SIG-M5 (cell line): ENCODE data around the gene RHBDF2.

Experiments used
- DNase-seq: peaks from one replicate; lab custom pipeline; 2025; lab: John Stamatoyannopoulos, UW

RHBDF2 gene

DNA sequence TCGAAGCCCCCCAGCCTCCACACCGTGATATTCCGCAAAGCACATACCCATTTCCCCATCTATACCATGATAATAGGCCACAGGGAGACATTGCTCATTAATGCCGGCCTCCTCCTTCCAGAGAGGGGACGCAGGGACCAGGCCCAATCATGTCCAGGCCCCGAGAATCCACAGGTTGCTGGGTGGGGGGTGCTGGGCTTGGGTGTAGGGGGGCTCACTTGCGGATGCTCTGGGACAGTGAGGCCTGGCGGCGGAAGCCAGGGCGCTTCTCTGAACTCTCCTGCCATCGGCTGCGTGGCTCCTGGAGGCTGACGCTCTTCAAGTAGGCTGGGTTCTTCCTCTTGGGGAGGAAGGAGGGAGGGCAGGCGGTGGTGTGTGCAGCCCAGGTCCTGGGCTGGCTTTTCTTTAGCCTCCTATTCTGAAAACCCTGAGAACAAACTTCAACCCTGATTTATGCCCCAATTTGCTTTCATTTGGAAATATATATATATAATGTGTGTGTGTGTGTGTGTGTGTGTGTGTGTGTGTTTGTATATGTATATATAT lies 21.6 kb downstream of the RHBDF2 start:
- no peak for DNase-seq

DNA sequence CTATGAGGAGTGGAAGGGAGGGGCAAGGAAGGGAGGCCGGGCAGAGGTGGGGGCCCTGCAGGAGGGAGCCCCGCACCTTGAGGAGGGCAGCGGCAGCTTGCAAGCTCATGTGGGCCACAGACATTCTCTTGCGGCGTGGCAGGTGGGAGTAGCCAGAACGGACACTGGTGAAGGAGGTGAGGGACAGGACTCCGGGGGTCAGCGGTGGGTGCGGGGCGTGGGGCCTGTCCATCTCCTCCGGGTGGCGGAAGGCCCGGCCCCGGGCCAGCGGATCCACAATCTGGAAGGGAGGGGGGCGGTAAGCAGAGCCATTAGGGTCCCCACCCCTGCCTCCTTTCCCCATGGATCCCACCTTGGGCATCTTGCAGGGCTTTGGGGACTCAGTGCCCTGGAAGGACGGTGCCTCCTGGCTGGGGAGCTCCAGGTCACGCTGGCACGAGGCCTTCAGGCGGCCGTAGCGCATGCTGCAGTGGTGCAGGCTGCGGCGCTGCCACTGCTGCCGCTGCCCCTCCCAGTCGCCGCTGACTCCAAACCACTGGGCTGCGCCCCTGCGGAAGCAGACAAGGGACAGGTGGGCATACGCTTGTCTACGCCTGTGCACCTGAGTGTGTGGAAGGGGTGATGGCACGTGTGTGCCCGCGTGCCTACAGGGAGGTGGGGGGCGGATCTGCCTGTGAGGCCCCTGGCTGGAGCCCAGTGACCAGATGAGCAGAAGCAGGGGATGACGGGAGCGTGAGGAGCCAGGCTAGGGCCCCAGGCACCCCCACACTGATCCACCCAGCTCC lies 22.3 kb downstream of the RHBDF2 start:
- DNase-seq = no peak

DNA sequence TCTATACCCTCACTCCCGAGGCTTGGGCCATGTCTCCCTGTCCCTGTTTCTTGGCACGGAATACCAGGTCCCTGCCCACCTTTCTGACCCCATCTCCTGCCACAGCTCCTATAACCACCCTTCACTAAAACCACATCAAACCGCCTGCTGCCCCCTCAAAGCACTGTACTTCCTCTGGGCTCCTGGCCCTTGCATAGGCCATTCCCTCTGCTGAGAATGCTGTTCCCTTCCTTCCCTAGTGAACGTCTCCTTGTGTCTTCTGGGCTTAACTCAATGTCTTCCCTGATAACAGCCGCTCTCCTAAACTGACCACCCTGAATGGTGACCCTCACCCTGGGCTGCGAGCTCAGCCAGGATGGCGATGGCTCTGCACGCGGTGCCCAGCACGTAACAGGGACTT lies 23.1 kb downstream of the RHBDF2 start:
- no peak for DNase-seq

DNA sequence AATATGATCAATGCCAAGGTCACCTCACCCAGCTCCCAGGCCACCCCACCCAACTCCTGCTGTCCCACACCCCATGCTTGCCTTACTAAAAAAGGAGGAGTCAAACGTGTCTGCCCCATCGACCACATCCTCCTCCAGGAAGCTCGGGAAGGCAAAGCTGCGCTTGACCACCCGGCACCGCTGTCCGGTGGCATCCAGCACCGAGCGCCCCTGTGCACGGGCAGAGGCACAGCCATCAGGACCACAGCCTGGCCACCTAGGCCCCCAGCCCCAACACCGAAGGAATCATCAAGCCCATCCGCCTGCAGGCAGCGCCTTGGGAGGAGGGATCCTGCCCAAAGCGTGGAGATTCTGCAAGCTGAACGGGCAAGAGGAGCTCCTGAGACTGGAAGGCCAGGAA lies 23.6 kb downstream of the RHBDF2 start:
- no peak for DNase-seq

DNA sequence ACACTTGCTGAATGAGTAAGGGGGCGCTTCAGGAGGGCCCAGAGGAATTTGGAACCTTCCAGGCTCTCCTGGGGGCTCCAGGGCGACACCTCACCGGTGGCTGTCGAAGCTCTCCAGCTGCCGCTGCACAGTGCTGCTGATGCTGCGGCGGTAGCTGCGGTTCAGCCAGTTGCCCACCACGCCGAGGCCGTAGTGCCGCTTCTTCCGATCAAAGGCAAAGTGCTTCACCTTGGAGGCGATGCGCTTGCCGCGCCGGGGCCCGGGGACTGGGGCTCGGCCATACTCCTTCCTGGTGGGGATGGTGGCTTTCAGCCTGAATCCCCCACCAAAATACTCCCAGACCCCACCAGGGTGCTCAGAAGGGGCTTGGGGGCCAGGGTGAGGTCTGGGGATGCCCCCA lies 24.5 kb downstream of the RHBDF2 start:
- DNase-seq = no peak

DNA sequence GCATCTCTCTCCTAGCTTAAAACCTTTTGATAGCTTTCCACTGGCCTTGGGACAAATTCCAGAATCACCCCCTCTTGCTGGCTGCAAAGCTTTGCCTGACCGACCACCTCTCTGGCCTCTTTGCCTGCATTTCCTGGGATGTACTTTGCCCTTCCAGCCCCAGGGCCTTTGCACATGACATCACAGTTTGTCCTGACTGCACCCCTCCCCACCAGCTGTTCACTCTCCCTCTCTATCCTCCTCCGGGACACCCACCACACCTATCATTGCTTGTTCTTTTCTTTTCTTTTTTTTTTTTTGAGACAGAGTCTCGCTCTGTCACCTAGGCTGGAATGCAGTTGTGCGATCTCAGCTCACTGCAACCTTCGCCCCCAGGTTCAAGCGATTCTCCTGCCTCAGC lies 25.9 kb downstream of the RHBDF2 start:
- DNase-seq = no peak

DNA sequence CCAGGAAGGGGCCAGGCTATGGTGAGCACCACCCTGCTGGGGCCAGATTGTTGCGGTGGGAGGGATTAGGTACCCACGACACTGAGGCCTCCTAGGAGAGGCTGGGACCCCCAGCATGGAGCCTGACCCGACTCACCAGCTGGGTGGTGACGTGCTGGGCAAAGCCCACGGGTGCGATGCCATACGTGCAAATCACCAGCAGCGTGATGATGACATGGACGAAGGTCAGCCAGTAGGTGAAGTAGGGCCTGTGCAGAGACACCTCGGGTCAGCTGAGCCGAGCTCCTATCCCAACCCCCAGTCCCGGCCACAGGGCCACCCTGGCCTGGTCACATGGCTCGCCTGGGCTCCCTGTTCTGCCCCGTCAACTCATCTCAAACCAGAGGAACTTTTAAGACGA lies 26.3 kb downstream of the RHBDF2 start:
- DNase-seq = no peak

DNA sequence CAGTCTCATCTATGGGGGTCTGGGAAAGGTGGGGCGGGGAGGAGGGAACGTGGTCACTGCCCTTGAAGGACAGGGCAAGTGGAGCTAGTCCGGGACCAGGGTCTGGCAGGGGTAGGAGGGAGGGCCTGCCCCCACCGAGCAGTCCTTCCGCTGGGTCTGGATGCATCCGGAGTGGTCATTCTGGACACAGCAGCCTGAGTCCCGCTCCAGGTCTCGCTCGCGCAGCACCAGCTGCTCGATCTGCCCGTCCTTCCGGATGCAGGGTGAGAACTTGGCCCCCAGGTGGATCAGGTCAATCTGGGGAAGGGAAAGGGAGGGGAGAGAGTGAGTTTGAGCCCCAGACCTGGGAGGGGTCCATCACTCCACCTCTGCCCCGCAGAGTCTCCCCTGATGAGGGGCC lies 27.0 kb downstream of the RHBDF2 start:
- no peak for DNase-seq

DNA sequence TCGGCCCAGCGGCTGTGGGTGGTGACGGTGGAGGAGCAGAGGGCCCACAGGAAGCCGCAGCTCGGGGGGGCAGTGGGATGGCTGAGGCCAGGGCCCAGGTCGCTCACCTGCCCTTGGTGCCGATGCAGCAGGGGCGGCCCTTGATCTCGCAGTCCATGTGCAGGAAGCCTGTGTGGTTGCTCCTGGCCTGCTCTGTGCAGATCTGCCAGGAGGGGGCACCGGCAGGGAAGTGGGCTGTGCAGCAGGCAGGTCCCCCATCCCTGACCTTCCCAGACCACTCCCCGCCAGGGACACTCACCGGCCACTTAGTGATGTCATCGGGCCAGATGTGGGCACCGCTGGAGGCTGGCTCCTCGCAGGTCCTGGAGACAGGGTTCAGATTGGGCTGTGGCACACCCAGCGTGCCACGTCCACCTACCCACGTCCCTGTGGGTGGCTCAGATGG lies 27.7 kb downstream of the RHBDF2 start:
- DNase-seq = no peak

DNA sequence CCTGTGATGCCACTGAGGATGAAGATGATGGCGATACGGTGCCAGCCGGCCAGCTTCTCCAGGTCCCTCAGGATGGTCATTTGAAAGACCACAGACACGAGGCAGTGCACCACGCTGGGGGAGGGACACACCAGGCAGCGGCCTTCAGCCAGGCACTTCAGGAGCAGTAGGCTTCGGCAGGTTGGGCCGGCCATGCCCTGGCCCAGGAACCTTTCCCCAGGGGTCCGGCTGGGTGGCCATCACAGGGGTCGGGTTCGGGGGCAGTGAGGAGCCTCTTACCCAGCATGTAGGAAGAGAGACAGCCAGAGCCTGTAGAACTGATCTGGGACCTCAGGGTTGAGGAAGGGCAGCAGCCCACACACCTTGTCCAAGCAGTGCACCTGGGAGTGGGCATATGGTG lies 28.5 kb downstream of the RHBDF2 start:
- no peak for DNase-seq

DNA sequence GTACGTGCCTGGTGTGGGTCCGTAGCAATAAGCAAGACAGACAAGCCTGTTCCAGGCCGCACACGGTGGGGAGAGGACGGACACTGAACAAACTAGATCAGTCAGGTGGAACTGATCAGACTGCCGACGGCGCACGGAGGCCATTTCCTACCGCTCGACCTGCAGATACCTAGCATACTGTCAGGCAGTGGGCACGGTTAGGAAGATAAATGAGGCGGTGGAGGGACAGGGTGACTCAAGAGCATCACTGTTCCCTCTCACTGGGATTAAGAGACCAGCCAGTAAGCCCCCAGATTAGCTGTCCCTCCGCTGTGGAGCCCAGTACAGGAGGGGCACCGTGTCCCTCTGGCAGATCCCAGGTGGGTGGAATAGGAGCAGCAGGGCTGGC lies 29.0 kb downstream of the RHBDF2 start:
- no peak for DNase-seq

DNA sequence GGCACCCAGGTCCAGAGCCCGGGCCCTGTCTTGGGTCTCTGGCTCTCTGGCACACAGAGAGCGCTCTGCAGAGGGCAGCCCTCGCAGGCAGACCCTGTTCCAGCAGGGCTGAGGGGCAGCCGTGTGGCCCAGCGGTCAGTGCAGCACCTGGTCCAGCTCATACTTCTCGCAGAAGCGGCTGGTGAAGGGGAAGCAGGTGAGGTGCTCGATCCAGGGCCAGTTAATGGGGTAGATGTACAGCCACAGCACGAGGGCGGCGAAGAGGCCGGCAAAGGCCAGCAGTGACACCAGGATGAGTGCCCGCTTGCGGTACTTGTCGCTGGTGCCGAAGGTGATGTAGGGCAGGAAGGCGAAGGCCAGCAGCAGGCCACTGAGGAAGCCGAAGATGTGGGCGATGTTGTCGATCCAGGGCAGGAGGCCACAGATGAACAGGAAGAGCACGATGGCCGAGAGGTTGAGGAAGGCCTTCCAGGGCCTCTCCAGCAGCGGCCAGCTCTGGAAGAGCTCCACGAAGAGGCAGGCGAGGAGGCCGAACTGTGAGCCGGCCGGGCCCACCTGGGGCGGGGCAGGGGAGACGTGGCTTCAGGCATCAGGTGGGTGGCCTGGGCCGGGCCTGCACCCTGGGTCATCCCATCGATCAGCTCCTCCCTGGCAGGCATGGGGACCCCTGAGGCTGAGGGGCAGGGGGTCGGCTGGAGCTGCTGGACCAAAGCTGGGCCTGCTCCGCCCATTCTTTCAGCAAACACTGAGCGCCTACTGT lies 29.5 kb downstream of the RHBDF2 start:
- no peak for DNase-seq

DNA sequence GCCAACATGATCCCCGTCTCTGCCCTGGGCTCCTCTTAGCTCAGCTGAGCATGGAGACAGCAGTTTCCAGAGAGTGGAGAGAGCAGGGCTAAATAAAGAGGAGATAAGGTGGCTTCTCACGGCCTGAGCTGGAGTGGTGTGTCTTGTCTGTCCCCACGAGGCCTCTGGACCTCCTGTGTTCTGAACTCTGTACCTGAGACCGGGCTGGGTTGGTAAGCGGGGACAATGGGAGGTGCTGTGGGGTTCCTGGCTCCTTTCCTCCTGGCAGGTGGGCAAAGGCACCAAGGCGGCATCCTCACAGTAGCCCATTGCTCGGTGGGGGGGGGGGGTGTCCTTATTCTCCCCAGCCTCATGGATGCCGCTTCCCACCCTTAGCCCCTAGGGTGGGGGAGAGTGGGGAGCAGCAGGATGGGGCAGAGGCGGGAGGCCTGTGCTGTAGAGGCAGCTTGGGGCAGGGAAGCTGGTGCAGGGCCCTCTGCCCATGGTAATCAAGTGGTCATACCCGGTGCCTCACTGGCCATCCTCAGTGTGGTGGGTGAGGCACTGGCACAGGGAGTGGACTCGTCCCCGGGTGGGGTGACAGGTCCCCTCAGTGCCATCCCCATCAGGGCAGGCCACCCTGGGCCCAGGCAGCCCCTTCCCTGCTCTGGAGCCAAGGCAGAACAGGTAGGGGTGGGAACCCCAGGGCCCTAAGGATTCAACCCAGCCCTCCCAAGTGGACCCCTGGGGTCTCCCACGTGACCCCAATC lies 31.1 kb downstream of the RHBDF2 start:
- DNase-seq = no peak

DNA sequence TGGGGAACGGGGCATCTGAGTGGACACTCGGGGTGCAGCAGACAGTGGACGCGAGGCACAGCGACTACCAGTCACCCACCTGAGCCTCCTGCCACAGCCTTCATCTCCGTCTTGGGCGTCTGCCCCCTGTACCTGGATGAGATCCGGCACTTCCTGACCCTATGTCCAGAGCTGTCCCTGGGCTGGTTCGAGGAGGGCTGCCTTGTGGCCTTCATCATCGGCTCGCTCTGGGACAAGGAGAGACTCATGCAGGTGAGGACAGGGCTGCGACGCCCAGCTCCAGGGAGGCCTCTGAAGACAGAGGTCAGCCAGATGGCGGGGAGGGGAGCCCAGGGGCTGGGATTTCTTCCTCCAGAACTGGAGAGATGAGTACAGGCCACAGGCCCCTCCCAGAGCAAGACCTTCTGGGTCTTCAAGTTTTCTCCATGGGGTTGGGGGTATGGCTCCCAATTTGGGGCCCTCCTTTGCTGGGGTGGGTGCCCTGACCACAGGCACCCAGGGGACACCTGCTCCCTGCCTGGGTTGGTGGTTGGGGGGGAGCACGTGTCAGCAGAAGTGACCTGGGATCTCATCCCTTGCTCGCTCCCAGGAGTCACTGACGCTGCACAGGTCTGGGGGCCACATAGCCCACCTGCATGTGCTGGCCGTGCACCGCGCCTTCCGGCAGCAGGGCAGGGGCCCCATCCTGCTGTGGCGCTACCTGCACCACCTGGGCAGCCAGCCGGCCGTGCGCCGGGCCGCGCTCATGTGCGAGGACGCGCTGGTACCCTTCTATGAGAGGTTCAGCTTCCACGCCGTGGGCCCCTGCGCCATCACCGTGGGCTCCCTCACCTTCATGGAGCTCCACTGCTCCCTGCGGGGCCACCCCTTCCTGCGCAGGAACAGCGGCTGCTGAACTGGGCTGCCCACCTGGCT lies 31.9 kb downstream of the RHBDF2 start:
- no peak for DNase-seq

DNA sequence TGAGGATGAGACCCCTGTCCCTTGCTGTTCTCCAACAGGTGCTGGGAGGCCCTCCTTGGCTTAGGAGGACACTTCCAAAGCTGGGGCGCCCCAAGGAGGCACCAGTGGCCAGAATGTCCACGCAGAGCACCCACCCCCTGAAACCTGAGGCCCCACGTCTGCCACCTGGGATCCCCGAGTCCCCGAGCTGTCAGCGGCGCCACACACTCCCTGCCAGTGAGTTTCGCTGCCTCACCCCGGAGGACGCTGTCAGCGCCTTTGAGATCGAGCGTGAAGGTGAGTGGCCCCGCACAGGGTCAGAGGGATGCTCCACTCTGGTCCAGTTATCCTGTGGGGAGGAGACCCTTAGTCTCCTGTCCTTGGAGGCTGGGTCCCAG lies 32.6 kb downstream of the RHBDF2 start:
- DNase-seq = no peak

DNA sequence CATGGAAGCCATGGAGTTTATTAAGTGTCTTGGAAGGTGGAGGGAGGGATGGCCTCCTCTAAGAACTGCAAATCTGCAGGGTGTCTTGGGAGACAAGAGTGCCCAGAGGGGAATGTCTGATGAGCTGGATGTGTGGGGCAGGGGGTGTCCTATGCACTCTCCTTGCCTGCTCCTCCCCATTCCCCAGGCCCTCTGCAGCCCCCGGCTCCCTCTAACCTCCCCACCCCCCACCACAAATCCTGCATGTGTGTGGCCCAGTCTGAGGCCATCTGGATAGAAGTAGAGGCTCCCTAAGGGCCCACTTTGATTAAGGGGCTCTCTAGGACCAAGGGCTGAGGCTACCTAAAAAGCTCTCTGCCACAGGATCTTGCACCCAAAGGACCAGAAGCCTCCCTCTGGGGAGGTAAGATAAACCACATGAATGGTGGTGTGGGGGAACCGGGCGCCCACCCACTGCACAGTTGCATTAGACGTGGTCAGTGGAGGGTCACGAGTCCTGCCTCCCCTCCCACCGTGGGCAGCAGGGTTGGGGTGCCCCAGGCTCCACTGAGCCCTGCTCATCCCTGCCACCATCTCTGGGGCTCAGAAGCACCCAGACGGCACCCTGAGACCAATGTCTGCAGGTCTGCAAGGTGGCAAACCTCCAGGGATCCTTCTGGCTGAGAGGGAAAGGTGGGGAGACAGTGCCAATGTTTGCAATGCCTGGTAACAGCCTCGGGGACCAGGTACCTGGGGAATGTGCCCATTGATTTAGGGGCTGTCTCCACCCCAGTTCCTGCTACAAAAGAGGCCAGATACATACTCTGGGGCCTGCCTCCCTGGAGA lies 33.2 kb downstream of the RHBDF2 start:
- DNase-seq = no peak

DNA sequence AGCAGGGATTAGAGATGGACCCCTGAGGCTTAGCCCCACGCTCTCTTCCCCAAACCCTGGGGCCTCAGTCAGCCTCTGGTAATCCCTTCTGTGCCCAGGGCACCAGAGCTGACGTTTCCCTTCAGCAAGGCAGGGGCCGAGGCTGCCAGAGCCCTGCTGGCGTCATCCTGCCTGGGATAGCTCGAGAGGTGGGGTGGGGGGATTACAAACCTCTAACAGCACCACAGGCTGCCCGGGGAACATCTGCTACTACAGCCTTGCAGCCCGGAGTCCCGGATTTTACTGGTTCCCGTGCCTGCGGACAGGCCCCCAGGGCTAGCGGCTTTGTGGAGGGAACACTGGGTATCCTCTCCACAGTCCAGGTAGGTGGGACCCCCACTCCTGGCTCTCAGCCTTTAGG lies 33.9 kb downstream of the RHBDF2 start, which contains the start of gene AANAT:
Gene AANAT (plus strand): TSS at position 238 of the 400 bp plus-strand sequence. CDS start 1,144 bp downstream, outside the sequence.
- DNase-seq = no peak

DNA sequence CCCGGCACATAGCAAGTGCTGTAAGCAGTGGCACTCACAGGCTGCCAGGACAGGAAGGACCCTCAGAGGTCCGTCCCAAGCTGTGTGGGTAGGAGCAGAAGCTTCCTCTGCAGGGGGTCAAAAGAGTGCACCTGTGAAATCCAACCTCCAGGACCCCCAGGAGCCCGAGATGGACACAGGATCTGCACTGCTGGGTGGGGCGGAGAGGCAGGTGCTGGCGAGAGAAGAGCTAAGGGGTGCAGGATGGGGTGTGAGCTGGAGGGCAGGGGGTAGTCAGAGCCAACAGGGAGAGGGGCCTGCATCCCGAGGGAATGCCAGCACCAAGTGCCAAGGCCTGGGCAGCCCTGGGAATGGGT lies 34.5 kb downstream of the RHBDF2 start:
- no peak for DNase-seq

DNA sequence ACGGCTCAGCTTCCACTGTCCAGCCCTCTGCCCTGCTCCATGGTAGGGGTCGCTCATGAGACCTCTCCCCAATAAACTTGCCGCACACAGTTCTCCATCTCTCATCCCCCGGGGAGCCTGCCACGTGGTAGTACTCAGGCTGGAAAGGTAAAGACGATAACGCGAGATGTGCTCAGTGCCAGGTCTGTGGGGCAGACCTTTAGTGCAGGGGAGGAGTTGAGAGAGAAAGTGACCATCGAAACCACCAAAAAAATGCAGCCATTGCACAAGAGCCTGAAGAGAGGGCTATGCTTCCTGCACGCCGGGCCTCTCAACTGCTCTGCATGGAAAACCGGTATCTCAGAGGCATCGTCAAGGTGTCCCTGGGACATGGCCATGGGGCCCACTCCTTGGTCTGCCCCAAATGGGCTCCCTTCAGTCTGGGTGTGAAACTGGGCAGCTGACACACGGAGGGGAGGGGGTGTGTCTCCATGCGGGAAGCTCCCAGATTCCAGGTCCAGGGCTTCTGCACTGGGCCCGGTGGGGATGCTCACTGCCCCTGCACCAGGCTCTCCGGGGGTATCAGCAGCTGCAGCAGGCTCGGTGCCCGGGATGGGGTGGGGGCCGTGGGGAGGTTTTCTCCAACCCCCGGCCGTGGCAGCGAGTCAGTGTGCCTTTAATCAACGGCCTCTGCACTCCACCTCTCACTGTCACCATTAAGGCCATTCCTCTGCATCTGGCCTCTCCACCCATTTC lies 38.5 kb downstream of the RHBDF2 start:
- no peak for DNase-seq
